Ureter (tissue), 1 donor: ENCODE measurements around the gene ATG10. TPM values are rescaled to one million over a fixed set of nuclear protein-coding genes. Genes with fewer than 3 reads are reported as not detected.
"Not testable (repeated sequence)": the region's sequence is repeated elsewhere in the genome, so short reads cannot be mapped to it uniquely, and the experiment has no call there.

Experiments
- DNase-seq: peaks from one replicate; pipeline ENCODE4 v3.0.0-alpha.2; 2020; ENCODE audit warnings: low spot score
- total RNA-seq: library from RNA; stranded (reverse); gene quantifications from one replicate; pipeline ENCODE4 v1.2.4, GENCODE V29; 2023
- donor health status: DM: yes; HTN: yes; CAD: no.

Gene ATG10
- total RNA-seq, 1 donor from 2014 or later: 12.5 TPM

DNA sequence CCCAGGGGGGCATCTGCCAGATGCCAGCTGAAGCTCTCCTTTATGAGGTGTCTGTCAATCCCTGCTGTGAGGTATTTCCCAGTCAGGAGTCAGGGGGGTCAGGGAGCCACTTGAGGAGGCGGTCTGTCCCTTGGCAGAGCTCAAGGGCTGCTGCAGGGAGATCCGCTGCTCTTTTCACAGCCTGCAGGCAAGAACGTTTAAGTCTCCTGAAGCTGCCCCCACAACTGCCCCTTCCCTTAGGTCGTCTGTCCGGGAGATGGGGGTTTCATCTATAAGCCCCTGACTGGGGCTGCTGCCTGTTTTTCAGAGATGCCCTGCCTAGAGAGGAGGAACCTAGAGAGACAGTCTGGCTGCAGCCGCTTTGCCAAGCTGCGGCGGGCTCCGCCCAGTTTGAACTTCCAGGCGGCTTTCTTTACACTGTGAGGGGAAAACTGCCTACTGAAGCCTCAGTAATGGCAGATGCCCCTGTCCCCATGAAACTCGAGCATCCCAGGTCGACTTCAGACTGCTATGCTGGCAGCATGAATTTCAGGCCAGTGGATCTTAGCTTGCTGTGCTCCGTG lies 158.0 kb downstream of the ATG10 start:
- DNase-seq: no peak

- DNase-seq: no peak
Measured at GRCh38 chr5:82130602-82131001, 158.8 kb downstream of the ATG10 start.

DNA sequence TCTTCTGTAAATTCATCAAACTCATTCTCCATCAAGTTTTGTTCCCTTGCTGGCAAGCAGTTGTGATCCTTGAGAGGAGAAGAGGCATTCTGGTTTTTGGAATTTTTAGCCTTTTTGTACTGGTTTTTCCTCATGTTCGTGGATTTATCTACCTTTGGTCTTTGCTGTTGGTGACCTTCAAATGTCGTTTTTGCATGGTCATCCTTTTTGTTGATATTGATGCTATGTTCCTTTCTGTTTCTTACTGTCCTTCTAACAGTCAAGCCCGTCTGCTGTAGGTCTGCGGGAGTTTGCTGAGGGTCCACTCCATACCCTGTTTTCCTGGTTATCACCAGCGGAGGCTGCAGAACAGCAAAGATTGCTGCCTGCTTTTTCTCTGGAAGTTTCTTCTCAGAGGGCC lies 165.4 kb downstream of the ATG10 start:
- DNase-seq: no peak

DNA sequence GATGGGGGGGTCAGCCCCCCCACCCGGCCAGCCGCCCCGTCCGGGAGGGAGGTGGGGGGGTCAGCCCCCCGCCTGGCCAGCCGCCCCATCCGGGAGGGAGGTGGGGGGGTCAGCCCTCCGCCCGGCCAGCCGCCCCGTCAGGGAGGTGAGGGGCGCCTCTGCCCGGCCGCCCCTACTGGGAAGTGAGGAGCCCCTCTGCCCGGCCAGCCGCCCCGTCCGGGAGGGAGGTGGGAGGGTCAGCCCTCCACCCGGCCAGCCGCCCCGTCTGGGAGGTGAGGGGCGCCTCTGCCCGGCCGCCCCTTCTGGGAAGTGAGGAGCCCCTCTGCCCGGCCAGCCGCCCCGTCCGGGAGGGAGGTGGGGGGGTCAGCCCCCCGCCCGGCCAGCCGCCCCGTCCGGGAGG lies 168.0 kb downstream of the ATG10 start:
- not testable (repeated sequence) for DNase-seq

- no peak for DNase-seq
Measured at GRCh38 chr5:82142217-82142841, 170.5 kb downstream of the ATG10 start.

DNA sequence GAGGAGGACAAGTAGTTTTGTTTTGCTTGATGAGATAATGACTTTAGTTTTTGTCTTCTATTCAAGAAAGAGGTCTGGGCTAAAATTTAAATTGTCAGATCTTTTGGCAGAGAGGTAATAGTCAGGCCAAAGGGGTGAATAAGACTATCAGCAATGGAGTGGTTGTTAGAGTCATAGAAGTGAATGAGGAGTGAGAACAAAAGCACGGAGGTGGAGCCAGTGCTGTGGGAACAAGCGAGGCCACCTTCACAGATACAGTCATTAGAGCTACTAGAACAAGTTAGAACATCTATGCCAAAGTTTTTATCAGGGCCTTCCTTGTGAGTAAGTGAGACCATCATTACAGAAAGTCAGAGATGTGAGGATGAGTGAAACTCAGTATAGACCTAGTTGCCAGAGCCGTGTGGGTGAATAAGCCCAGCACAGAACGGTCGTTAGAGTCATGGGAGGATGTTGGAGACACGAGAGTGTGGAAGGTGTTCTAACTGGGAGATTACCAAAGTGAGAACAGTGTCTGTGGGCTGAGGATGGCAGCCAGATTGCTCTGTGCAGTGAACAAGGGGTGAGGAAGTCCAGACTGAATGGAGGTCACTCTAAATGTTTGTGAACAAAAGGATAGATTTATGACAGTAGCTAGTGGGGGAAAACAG lies 171.2 kb downstream of the ATG10 start:
- no peak for DNase-seq

DNA sequence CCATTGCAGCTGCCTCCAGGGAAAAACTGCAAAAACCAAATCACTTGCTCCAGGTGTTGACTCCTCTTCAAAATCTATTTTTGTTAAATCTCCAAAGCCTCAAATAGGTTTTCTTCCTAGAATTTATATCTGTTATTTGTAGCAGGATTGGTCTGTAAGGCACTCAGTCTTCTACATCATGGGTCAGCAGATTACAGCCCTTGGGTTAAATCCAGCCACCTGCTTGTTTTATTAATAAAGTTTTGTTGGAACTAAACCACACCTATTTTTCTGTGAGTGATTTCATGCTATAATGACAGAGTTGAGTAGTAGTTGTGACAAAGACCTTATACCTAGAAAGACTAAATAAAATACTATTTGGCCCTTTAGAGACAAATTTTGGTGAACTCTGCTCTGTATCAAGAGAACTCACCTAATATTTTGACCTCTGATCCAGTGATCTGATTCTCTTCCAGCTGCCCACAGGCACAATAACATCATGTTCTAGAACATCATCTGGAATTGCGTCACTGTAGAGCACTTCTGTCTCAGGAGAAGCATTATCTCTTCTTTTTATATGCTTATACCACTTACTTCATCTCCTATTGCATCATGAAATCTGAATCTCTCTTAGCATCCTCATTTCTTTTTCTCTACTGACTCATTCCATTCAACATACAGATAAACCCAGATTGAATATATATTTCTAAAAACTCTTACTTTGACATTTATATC lies 176.2 kb downstream of the ATG10 start:
- DNase-seq: no peak

- no peak for DNase-seq
Measured at GRCh38 chr5:82149434-82149833, 177.6 kb downstream of the ATG10 start.

- no peak for DNase-seq
Measured at GRCh38 chr5:82150559-82150958, 178.7 kb downstream of the ATG10 start.

DNA sequence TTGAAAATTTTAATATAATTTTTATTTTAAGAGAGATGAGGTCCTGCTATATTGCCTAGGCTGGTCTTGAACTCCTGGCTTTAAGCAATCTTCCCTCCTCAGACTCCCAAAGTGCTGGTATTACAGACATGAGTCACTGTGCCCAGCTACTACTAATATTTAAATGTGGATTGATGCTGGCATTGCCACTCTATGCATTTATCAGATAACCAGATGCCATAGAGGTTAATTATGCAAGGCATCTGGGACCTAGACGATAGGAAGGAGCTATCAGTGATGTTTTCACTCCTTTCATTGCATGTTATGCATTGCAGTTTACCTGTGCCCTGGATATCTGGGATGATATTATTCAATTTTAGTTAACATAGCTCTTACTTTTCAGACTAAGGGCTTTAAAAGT lies 179.4 kb downstream of the ATG10 start:
- DNase-seq: no peak

- no peak for DNase-seq
Measured at GRCh38 chr5:82151662-82152061, 179.8 kb downstream of the ATG10 start.

DNA sequence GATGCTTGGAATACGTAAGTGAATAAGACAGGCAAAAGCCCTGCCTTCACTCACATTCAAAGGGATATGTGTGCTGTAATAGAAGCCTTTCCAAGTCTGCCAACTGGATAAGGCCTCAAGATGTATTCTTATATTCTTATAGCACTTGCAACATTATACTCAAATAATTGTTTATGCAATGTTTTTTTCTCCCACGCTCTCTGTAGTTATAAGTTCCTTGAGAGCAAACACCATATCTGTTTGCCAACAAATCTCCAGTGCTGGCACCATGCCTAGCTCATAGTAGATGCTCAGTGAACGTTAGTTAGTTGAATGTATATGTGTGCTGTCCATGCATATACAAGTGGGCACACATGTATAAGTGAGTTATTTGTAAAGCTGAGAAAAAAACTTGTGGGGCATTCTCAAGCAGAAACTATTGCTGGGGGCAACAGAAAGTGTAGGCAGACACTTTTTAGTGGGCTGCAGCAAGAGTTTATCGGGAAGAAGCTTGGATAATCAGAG lies 181.2 kb downstream of the ATG10 start:
- no peak for DNase-seq

GRCh38 chr5:82154776-82155175 lies 183.0 kb downstream of the ATG10 start:
- no peak for DNase-seq

DNA sequence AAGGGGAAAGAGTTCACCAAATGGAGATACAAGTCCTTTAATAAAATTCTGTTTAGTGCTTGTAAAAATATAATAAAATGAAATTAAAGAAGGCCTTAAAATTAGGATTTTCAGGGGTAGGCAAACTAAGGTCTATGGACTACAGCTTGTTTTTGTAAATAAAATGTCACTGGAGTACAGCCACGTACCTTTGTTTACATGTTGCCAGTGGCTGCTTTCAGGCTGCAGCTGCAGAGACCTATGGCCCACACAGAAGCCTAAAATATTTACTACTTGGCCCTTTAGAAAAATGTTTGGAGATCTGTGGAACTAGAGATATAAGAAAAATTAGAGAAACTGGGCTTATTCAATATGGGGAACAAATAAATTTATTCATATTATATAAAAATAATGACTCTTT lies 183.5 kb downstream of the ATG10 start:
- DNase-seq: no peak

GRCh38 chr5:82156874-82157273 lies 185.1 kb downstream of the ATG10 start:
- no peak for DNase-seq

DNA sequence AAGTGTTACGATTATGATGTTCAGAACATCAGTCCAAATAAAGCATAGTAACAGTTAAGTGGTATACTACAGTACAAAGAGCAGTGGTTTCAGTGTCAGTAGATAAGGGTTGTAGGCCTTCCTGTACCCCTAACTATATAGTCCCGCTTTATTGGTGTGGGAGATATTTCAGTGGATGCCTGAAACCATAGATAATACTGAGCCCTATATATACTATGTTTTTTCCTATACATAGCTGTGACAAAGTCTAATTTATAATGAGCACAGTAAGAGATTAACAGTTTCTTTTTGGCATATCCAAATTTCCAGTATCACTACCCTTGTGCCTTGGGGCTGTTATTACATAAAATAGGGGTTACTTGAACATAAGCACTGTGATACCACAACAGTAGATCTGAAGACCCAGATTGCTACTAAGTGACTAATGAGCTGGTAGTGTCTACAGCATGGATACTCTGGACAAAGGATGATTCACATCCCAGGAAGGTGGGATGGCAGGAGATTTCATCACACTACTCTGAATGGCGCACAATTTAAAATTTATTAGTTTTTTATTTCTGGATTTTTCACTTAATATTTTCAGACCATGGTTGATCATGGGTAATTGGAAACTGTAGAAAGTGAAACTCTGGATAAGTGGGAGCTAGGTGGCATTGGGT lies 187.1 kb downstream of the ATG10 start:
- DNase-seq: no peak

DNA sequence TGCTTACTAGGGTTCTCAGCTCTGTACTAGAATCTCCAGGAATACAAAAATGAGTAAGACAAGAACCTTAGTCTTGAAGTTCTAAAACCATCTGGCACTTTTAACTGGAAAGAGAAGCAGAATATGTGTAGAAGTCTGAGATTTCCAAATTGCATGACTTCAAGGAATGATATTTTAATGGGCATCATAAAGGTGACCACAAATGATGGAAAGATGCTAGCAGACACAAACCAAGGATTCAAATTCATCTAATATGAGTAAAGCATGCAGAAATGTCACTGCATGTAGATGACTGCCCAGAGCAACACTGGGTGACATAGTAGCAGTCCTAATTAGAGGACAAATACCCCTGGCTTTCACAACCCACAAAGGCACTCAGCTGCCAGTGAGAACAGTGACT lies 189.1 kb downstream of the ATG10 start:
- DNase-seq: no peak

DNA sequence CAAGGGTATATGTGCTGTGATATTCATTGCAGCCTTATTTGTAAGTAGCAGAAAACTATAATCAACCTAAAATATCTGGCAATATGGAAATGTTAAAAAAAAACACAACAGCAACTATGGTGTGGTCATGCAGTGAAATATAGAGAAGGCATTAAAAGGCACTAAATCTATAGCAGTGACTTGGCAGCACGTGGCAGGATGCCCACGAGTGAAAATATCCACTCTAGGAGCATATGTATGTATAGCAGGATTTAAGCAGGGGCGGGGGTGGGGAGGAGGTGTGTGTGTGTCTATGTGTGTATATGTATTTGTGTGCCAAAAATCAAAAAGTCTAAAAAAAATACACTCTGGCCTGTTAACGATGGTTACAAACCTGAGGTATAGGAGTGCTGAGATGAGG lies 190.8 kb downstream of the ATG10 start:
- DNase-seq: no peak

DNA sequence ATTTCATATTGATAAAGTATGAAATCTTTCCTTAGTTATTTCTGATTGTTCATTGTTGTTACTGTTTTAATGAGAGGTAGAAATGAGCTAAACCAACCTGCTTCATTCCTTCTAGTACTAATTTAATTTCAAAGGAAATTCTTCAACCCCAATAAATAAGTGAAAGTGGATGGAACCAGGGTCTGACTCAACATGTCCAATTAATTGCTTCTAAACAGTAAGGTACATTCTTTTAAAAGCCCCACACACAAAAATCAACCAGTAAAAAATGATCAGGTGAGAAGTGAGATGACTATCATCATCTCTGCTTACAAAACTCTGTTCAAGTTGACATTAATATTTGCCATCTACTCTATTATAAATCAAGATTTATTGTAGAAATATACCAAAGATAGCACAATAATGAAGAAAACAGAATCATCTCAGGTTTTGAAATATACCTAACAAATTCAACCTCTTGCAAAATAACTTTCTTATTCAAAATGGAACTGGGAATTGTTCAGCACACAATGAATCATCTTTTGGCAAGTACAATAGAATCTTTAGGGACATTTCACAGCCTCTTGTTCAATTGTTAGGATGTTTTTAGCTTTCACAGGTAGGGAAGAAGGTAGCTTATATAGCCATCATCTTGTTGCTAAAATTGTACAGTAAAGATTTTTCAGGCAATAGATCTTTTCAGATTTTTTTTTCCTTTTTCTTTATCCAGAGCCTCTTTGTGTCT lies 191.8 kb downstream of the ATG10 start:
- no peak for DNase-seq

DNA sequence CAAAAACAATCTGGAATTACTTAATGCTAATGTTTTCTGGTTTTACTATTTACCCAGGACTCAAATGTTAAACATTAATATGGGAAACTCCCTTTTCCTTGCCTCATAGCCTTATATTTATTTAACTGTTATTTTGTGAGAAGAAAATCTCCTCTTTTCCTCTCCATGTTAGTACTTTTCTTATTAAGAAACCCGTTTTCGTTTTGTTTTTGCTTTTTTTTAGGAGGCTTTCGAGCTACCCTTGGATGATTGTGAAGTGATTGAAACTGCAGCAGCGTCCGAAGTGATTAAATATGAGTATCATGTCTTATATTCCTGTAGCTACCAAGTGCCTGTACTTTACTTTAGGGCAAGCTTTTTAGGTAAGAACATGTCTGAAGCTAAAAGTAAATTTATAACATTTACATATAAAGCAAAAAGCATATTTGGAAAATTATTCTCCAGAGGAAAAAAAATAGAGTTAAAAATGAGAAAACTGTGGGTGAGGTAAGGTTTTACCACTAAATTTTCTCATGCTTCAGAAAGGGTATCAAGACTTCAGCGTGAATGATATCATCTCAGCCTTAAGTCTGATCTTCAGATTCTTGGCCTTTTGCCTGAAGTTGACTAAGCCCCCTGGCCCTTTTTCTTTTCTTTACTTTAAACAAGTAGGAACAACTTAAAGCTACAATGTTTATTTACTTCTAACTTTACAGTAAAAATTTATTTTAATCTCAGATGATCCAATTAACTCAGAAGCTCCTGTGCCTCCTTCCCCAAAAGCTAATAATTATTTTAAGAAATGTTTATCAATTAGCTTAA lies 192.6 kb downstream of the ATG10 start:
- no peak for DNase-seq
